IMR-90 (cell line): ENCODE data around the gene PDE11A. TPM values are rescaled to one million over a fixed set of nuclear protein-coding genes. Genes with fewer than 3 reads are reported as not detected.

Experiments
- ATAC-seq: fragments of 200-7000 bp; cut with Tn5 transposase; 2 replicates; pipeline ENCODE4 v1.9.1; 2020; ENCODE audit warnings: low read depth, mild to moderate bottlenecking, moderate library complexity
- BruUV-seq: library from RNA; stranded (reverse); fragments of 400-500 nt; replicated peaks from 2 replicates; lab custom pipeline; 2021; lab: Mats Ljungman, UMichigan
- CTCF ChIA-PET: fragments of 300-600 bp; formaldehyde crosslinking; extraction: SDS; loops from one replicate; lab custom pipeline; 2021; ENCODE audit warnings: antibody characterized with exemption; lab: Yijun Ruan, JAX
- POLR2A ChIA-PET: fragments of 300-600 bp; sonication (Branson Sonifier 250); formaldehyde crosslinking; loops from one replicate; lab custom pipeline; 2022; ENCODE audit warnings: antibody characterized with exemption; ENCODE audit not compliant: unreplicated experiment; lab: Charles Lee
- DNase-seq: peaks from one replicate; pipeline ENCODE4 v3.0.0; 2013
- H2AFZ ChIP-seq: replicated peaks from 2 replicates; pipeline ENCODE3; 2013; ENCODE audit warnings: low read length, mild to moderate bottlenecking; ENCODE audit not compliant: poor library complexity
- H2AK5ac ChIP-seq: 2 replicates; pipeline ENCODE4 v1.6.1; 2013; ENCODE audit warnings: low read depth, low read length, inconsistent platforms
- H2AK9ac ChIP-seq: replicated peaks from 2 replicates; pipeline ENCODE3; 2013; ENCODE audit warnings: mild to moderate bottlenecking, low read depth, low read length, moderate library complexity; ENCODE audit not compliant: poor library complexity
- H2BK120ac ChIP-seq: 2 replicates; pipeline ENCODE4 v1.6.1; 2013; ENCODE audit warnings: low read depth, low read length, inconsistent platforms
- H2BK15ac ChIP-seq: 3 replicates; pipeline ENCODE4 v1.6.1; 2013; ENCODE audit warnings: low read depth, low read length, inconsistent platforms
- H2BK20ac ChIP-seq: 2 replicates; pipeline ENCODE4 v1.6.1; 2013; ENCODE audit warnings: low read depth, mild to moderate bottlenecking, inconsistent platforms, low read length, moderate library complexity
- H2BK5ac ChIP-seq: 2 replicates; pipeline ENCODE4 v1.6.1; 2013; ENCODE audit warnings: mild to moderate bottlenecking, low read depth, low read length, inconsistent platforms; ENCODE audit not compliant: poor library complexity, severe bottlenecking
- H3K14ac ChIP-seq: replicated peaks from 2 replicates; pipeline ENCODE4 v1.6.1; 2013; ENCODE audit warnings: low read depth, low read length, inconsistent platforms
- H3K18ac ChIP-seq: 2 replicates; pipeline ENCODE4 v1.6.1; 2013; ENCODE audit warnings: low read depth, low read length, control low read depth
- H3K23ac ChIP-seq: 2 replicates; pipeline ENCODE4 v1.6.1; 2013; ENCODE audit warnings: low read depth, low read length, inconsistent platforms
- H3K27ac ChIP-seq: 2 replicates; pipeline ENCODE4 v1.5.1; 2013; ENCODE audit warnings: mild to moderate bottlenecking, control low read depth, low read length; ENCODE audit not compliant: insufficient read depth
- H3K27me3 ChIP-seq: 2 replicates; pipeline ENCODE4 v1.6.1; 2013; ENCODE audit warnings: low read length; ENCODE audit not compliant: control insufficient read depth, insufficient read depth
- H3K36me3 ChIP-seq: 2 replicates; pipeline ENCODE4 v1.6.1; 2013; ENCODE audit warnings: low read length, mixed read lengths; ENCODE audit not compliant: control insufficient read depth, insufficient read depth
- H3K4ac ChIP-seq: 2 replicates; pipeline ENCODE4 v1.6.1; 2013; ENCODE audit warnings: low read depth, low read length, inconsistent platforms
- H3K4me1 ChIP-seq: 2 replicates; pipeline ENCODE4 v1.6.1; 2013; ENCODE audit warnings: low read length, mixed read lengths; ENCODE audit not compliant: control insufficient read depth, insufficient read depth
- H3K4me2 ChIP-seq: 2 replicates; pipeline ENCODE4 v1.6.1; 2013; ENCODE audit warnings: low read depth, mild to moderate bottlenecking, control low read depth, low read length, moderate library complexity
- H3K4me3 ChIP-seq: 2 replicates; pipeline ENCODE4 v1.5.1; 2013; ENCODE audit warnings: low read depth, mild to moderate bottlenecking, control low read depth, low read length, moderate library complexity; ENCODE audit not compliant: insufficient read depth
- H3K56ac ChIP-seq: 2 replicates; pipeline ENCODE4 v1.6.1; 2013; ENCODE audit warnings: low read length, inconsistent platforms; ENCODE audit not compliant: insufficient read depth; ENCODE audit errors: extremely low read depth
- H3K79me1 ChIP-seq, 2 experiments: 2 replicates each; pipeline ENCODE4 v1.6.1; 2013; ENCODE audit warnings: low read length in 2 of 2, inconsistent platforms in 1 of 2, low read depth in 1 of 2
- H3K9ac ChIP-seq: 2 replicates; pipeline ENCODE4 v1.6.1; 2013; ENCODE audit warnings: low read depth, low read length, control low read depth
- H3K9me1 ChIP-seq: 2 replicates; pipeline ENCODE4 v1.6.1; 2013; ENCODE audit warnings: low read length, inconsistent platforms; ENCODE audit not compliant: insufficient read depth
- H3K9me3 ChIP-seq: 2 replicates; pipeline ENCODE4 v1.6.1; 2013; ENCODE audit warnings: low read length; ENCODE audit not compliant: control insufficient read depth, insufficient read depth
- H4K20me1 ChIP-seq: 2 replicates; pipeline ENCODE4 v1.6.1; 2013; ENCODE audit warnings: low read length, inconsistent platforms; ENCODE audit not compliant: insufficient read depth
- H4K5ac ChIP-seq: 2 replicates; pipeline ENCODE4 v1.6.1; 2013; ENCODE audit warnings: mild to moderate bottlenecking, low read depth, low read length, control low read depth
- H4K8ac ChIP-seq, 2 experiments: 2 replicates each; pipeline ENCODE4 v1.6.1; 2013; ENCODE audit warnings: low read depth in 2 of 2, low read length in 2 of 2, control low read depth in 1 of 2, inconsistent platforms in 1 of 2
- H4K91ac ChIP-seq: 2 replicates; pipeline ENCODE4 v1.6.1; 2013; ENCODE audit warnings: low read depth, low read length, inconsistent platforms; ENCODE audit not compliant: insufficient read depth
- CEBPB ChIP-seq: IDR thresholded peaks from 2 replicates; pipeline ENCODE4 v1.6.1; 2012; ENCODE audit warnings: low read depth, low read length, improper control_type of control experiment
- CHD1 ChIP-seq: IDR thresholded peaks from 2 replicates; pipeline ENCODE4 v1.6.1; 2012; ENCODE audit warnings: low read depth, low read length, improper control_type of control experiment
- FOS ChIP-seq: fragments of 150-350 bp; IDR thresholded peaks from 2 replicates; pipeline ENCODE4 v1.6.1; 2016; ENCODE audit warnings: low read depth, low read length
- MXI1 ChIP-seq: IDR thresholded peaks from 2 replicates; pipeline ENCODE4 v1.6.1; 2012; ENCODE audit warnings: low read depth, mild to moderate bottlenecking, low read length, moderate library complexity, borderline replicate concordance
- NFE2L2 ChIP-seq: fragments of 150-350 bp; IDR thresholded peaks from 2 replicates; pipeline ENCODE4 v1.6.1; 2016; ENCODE audit warnings: low read depth, mild to moderate bottlenecking, low read length
- RAD21 ChIP-seq: IDR thresholded peaks from 2 replicates; pipeline ENCODE4 v1.6.1; 2012; ENCODE audit warnings: low read length, improper control_type of control experiment
- RCOR1 ChIP-seq: IDR thresholded peaks from 2 replicates; pipeline ENCODE4 v1.6.1; 2012; ENCODE audit warnings: mild to moderate bottlenecking, low read length, improper control_type of control experiment; ENCODE audit not compliant: insufficient replicate concordance
- WGBS, 2 experiments: methylation state at CpG; one replicate each; pipeline versions ENCODE4 v1.1.5 to v1.1.7; 2013; ENCODE audit warnings: missing lambda C conversion rate in 2 of 2; ENCODE audit not compliant: insufficient read length in 1 of 2; ENCODE audit errors: extremely low coverage in 2 of 2; 5-methylcytosine and 5-hydroxymethylcytosine counted together
- dilution Hi-C: fragments of 300-500 bp; cut with HindIII; formaldehyde crosslinking; loops from one replicate; pipeline ENCODE4 v1.14.3; 2018; ENCODE audit warnings: low sequenced_read_pairs; ENCODE audit not compliant: unreplicated experiment
- in situ Hi-C: fragments of 300-500 bp; cut with MboI; formaldehyde crosslinking; loops from 3 replicates; pipeline ENCODE4 v1.14.3; 2019; ENCODE audit warnings: low sequenced_read_pairs, inconsistent platforms, mixed read lengths
- intact Hi-C: fragments of 100-400 bp; cut with micrococcal nuclease; formaldehyde crosslinking; loops from 2 replicates; pipeline ENCODE4 v1.10.0; 2022
- polyA plus RNA-seq, 3 experiments: library from polyadenylated mRNA; depleted of rRNA; stranded (reverse); fragments of >200 nt; gene quantifications; 2 replicates each; pipeline ENCODE4 v1.2.3, GENCODE V29; 2012; ENCODE audit warnings: low replicate concordance in 1 of 3
- total RNA-seq: library from RNA; depleted of rRNA; stranded (reverse); fragments of >200 nt; gene quantifications from 2 replicates; pipeline ENCODE4 v1.2.3, GENCODE V29; 2012

Gene PDE11A
- total and polyA plus RNA-seq, 2 of the 4 experiments (the other 2 are of a cell fraction): 0.21 to 0.72 TPM

GRCh38 chr2:177873915-177874314 is 198.7 kb downstream of the PDE11A start:
- H4K8ac ChIP-seq: no peak overlapping the region
- H2BK5ac ChIP-seq: no peak overlapping the region
- ChIA-PET CTCF (no interaction called here), POLR2A (no interaction called here)
- in situ Hi-C loops: no loop called here
- no peak for DNase-seq
- H3K4ac ChIP-seq: no peak overlapping the region
- no peaks in the 10 kb centered on the region for H4K20me1 ChIP-seq
- WGBS, 2 experiments: no CpG with 5 or more reads among the region's 1 CpG
- ATAC-seq: no peak
- H2BK120ac ChIP-seq: no peak overlapping the region
- no peaks in the 10 kb centered on the region for H3K9me1 ChIP-seq
- no peak overlapping the region for H4K5ac ChIP-seq
- H3K9me3 ChIP-seq: no peaks in the 10 kb centered on the region
- H3K4me3 ChIP-seq: no peak overlapping the region
- dilution Hi-C loops: no loop called here
- H2AFZ ChIP-seq: no peak overlapping the region
- H3K9ac ChIP-seq: no peak overlapping the region
- no peaks in the 10 kb centered on the region for H3K27me3 ChIP-seq
- no peak overlapping the region for H2AK9ac ChIP-seq
- no peak for TF ChIP-seq CEBPB
- no peak for TF ChIP-seq RAD21
- TF ChIP-seq NFE2L2: no peak
- no peak for TF ChIP-seq MXI1
- TF ChIP-seq FOS: no peak
- TF ChIP-seq RCOR1: no peak
- no peak for TF ChIP-seq CHD1
- no peak overlapping the region for H3K27ac ChIP-seq
- H3K18ac ChIP-seq: no peak overlapping the region
- H3K23ac ChIP-seq: no peak overlapping the region
- BruUV-seq: no TSS peak
- H3K14ac ChIP-seq: no peak overlapping the region
- no peak overlapping the region for H3K56ac ChIP-seq
- intact Hi-C loops: no loop called here
- no peak overlapping the region for H2AK5ac ChIP-seq
- no peaks in the 10 kb centered on the region for H3K79me1 ChIP-seq
- H2BK15ac ChIP-seq: no peak overlapping the region
- H3K4me1 ChIP-seq: no peaks in the 10 kb centered on the region
- H2BK20ac ChIP-seq: no peak overlapping the region
- H4K91ac ChIP-seq: no peak overlapping the region
- no peaks in the 10 kb centered on the region for H3K36me3 ChIP-seq
- H3K4me2 ChIP-seq: no peak overlapping the region
